RWPE1 (cell line): ENCODE measurements around the gene MCEMP1.

ENCODE experiments used
- CTCF ChIA-PET: fragments of 350-600 bp; sonication (Branson Sonifier 250); formaldehyde crosslinking; extraction: SDS; loops from one replicate; lab custom pipeline; 2021; lab: Yijun Ruan, JAX
- POLR2A ChIA-PET: fragments of 400-600 bp; formaldehyde crosslinking; extraction: SDS; loops from one replicate; lab custom pipeline; 2020; ENCODE audit warnings: antibody characterized with exemption; ENCODE audit not compliant: low non-redundant PET; lab: Yijun Ruan, JAX
- DNase-seq: peaks from one replicate; pipeline ENCODE4 v3.0.0; 2012; ENCODE audit warnings: low spot score
- H3K27ac ChIP-seq: fragments of 450-650 bp; 2 replicates; pipeline ENCODE4 v1.5.1; 2017
- CTCF ChIP-seq: fragments of 450-650 bp; conservative IDR thresholded peaks from 2 replicates; pipeline ENCODE4 v1.5.1; 2017; ENCODE audit warnings: low read depth, mild to moderate bottlenecking

MCEMP1 gene

GRCh38 chr19:7715671-7716070, 38.8 kb downstream of the MCEMP1 start:
- H3K27ac ChIP-seq, result no peak overlapping the region
- TF ChIP-seq CTCF, result no peak
- ChIA-PET CTCF (interaction anchor here (0.6 to 0.7 kb wide), 2 partner anchors 9 to 18 kb away, joined by 3 to 9 read pairs; no protein-coding TSS in a partner anchor), POLR2A (no interaction called here)
- DNase-seq, result no peak

- no peak for DNase-seq
- CTCF ChIA-PET, result interaction anchor here (0.8 kb wide), 1 partner anchor 192 kb away, joined by 3 read pairs; no protein-coding TSS in a partner anchor
- no peak overlapping the region for H3K27ac ChIP-seq
- TF ChIP-seq CTCF, result no peak
- POLR2A ChIA-PET, result no interaction called here
Measured at GRCh38 chr19:7716762-7717161, 39.9 kb downstream of the MCEMP1 start.

- H3K27ac ChIP-seq, result no peak overlapping the region
- ChIA-PET CTCF (no interaction called here), POLR2A (no interaction called here)
- no peak for DNase-seq
- TF ChIP-seq CTCF, result no peak
Measured at GRCh38 chr19:7718668-7719067, 41.8 kb downstream of the MCEMP1 start.

- ChIA-PET POLR2A (no interaction called here), CTCF (no interaction called here)
- no peak overlapping the region for H3K27ac ChIP-seq
- no peak for TF ChIP-seq CTCF
- DNase-seq, result no peak
Measured at GRCh38 chr19:7720351-7720750, 43.5 kb downstream of the MCEMP1 start.

- H3K27ac ChIP-seq, result no peak overlapping the region
- no peak for TF ChIP-seq CTCF
- ChIA-PET POLR2A (no interaction called here), CTCF (no interaction called here)
- no peak for DNase-seq
Measured at GRCh38 chr19:7722231-7722651, 45.4 kb downstream of the MCEMP1 start.

- ChIA-PET POLR2A (no interaction called here), CTCF (no interaction called here)
- no peak for DNase-seq
- H3K27ac ChIP-seq, result no peak overlapping the region
- TF ChIP-seq CTCF, result no peak
Measured at GRCh38 chr19:7725791-7726190, 48.9 kb downstream of the MCEMP1 start.
